Neural cell (in vitro differentiated cells): Measurements from ENCODE around the gene MRPS18A. TPM values are rescaled to one million over a fixed set of nuclear protein-coding genes. Genes with fewer than 3 reads are reported as not detected.
"Not testable (repeated sequence)": the region's sequence is repeated elsewhere in the genome, so short reads cannot be mapped to it uniquely, and the experiment has no call there.

Source experiments
- H2AFZ ChIP-seq: fragments of 200-600, 300-800 bp; sonication (generic), shearing (Covaris generic); 2 replicates; pipeline ENCODE4 v1.6.0; 2014; ENCODE audit warnings: low read depth, mild to moderate bottlenecking, antibody characterized with exemption, low read length, moderate library complexity
- H3F3A ChIP-seq: fragments of 200-600 bp; shearing (Covaris generic); 2 replicates; pipeline ENCODE4 v1.6.1; 2016; ENCODE audit warnings: mild to moderate bottlenecking, moderate library complexity, mixed read lengths, antibody characterized with exemption, low read length; ENCODE audit not compliant: insufficient read depth, poor library complexity, severe bottlenecking
- H3K27ac ChIP-seq: fragments of 200-600, 300-800 bp; sonication (generic), shearing (Covaris generic); 2 replicates; pipeline ENCODE4 v1.5.1; 2014; ENCODE audit warnings: mild to moderate bottlenecking, low read length, moderate library complexity
- H3K27me3 ChIP-seq: fragments of 300-800, 200-600 bp; sonication (generic), shearing (Covaris generic); 2 replicates; pipeline ENCODE4 v1.6.0; 2014; ENCODE audit warnings: mild to moderate bottlenecking, low read depth, low read length, moderate library complexity; ENCODE audit not compliant: insufficient read depth
- H3K36me3 ChIP-seq: fragments of 300-800, 200-600 bp; sonication (generic), shearing (Covaris generic); 2 replicates; pipeline ENCODE4 v1.5.1; 2014; ENCODE audit warnings: mild to moderate bottlenecking, antibody characterized with exemption, low read length, moderate library complexity; ENCODE audit not compliant: insufficient read depth
- H3K4me2 ChIP-seq: fragments of 300-800, 200-600 bp; sonication (generic), shearing (Covaris generic); 2 replicates; pipeline ENCODE4 v1.6.0; 2014; ENCODE audit warnings: mild to moderate bottlenecking, low read length
- H3K4me3 ChIP-seq: fragments of 300-800, 200-600 bp; sonication (generic), shearing (Covaris generic); 2 replicates; pipeline ENCODE4 v1.5.1; 2014; ENCODE audit warnings: mild to moderate bottlenecking, low read length, moderate library complexity
- H3K79me2 ChIP-seq: fragments of 200-600 bp; shearing (Covaris generic); replicated peaks from 2 replicates; pipeline ENCODE4 v1.6.0; 2014; ENCODE audit warnings: mild to moderate bottlenecking, low read length, moderate library complexity; ENCODE audit not compliant: insufficient read depth
- H3K9ac ChIP-seq: fragments of 300-800, 200-600 bp; sonication (generic), shearing (Covaris generic); 2 replicates; pipeline ENCODE4 v1.6.1; 2016; ENCODE audit warnings: mild to moderate bottlenecking, low read length, mixed read lengths
- H3K9me2 ChIP-seq: fragments of 200-600 bp; shearing (Covaris generic); 2 replicates; pipeline ENCODE4 v1.6.1; 2016; ENCODE audit warnings: mild to moderate bottlenecking, low read length, mixed read lengths; ENCODE audit not compliant: insufficient read depth
- H3K9me3 ChIP-seq: fragments of 200-600, 300-800 bp; sonication (generic), shearing (Covaris generic); 2 replicates; pipeline ENCODE4 v1.6.1; 2016; ENCODE audit warnings: mild to moderate bottlenecking, mixed run types, low read length, moderate library complexity, mixed read lengths
- H4K20me1 ChIP-seq: fragments of 200-600 bp; shearing (Covaris generic); 2 replicates; pipeline ENCODE4 v1.6.1; 2016; ENCODE audit warnings: mild to moderate bottlenecking, mixed run types; ENCODE audit not compliant: insufficient read depth
- EP300 ChIP-seq: fragments of 450-650 bp; conservative IDR thresholded peaks from 2 replicates; pipeline ENCODE4 v1.6.1; 2014; ENCODE audit warnings: antibody characterized with exemption, mild to moderate bottlenecking, moderate library complexity; ENCODE audit not compliant: poor library complexity, severe bottlenecking
- EZH2 ChIP-seq: fragments of 200-600, 300-800 bp; shearing (Covaris generic), sonication (generic); IDR thresholded peaks from 2 replicates; pipeline ENCODE4 v1.6.1; 2014; ENCODE audit warnings: antibody characterized with exemption, low read length, borderline replicate concordance, mild to moderate bottlenecking; ENCODE audit not compliant: insufficient read depth, poor library complexity, severe bottlenecking
- MXI1 ChIP-seq: fragments of 450-650 bp; conservative IDR thresholded peaks from 2 replicates; pipeline ENCODE4 v1.6.1; 2014; ENCODE audit warnings: antibody characterized with exemption, mild to moderate bottlenecking; ENCODE audit not compliant: poor library complexity, severe bottlenecking
- POLR2AphosphoS5 ChIP-seq: IDR thresholded peaks from 2 replicates; pipeline ENCODE4 v1.6.1; 2012
- RAD21 ChIP-seq: fragments of 450-650 bp; conservative IDR thresholded peaks from 2 replicates; pipeline ENCODE4 v1.6.1; 2014; ENCODE audit warnings: antibody characterized with exemption, mild to moderate bottlenecking, moderate library complexity
- SMC3 ChIP-seq: fragments of 450-650 bp; conservative IDR thresholded peaks from 2 replicates; pipeline ENCODE4 v1.6.1; 2014; ENCODE audit warnings: antibody characterized with exemption, mild to moderate bottlenecking, moderate library complexity; ENCODE audit not compliant: poor library complexity
- TAF1 ChIP-seq: IDR thresholded peaks from 2 replicates; pipeline ENCODE4 v1.6.1; 2012; ENCODE audit warnings: low read depth
- polyA plus RNA-seq: library from polyadenylated mRNA; depleted of rRNA; stranded (reverse); fragments of >200 nt; gene quantifications from 2 replicates; pipeline ENCODE4 v1.2.3, GENCODE V29; 2014
- TF ChIP-seq, protein P1 (sequence below): fragments of 450-650 bp; IDR thresholded peaks from 2 replicates; pipeline ENCODE4 v1.5.1; 2014; ENCODE audit warnings: antibody characterized with exemption, mild to moderate bottlenecking, moderate library complexity; ENCODE audit not compliant: poor library complexity, severe bottlenecking
- TF ChIP-seq, protein P2 (sequence below): IDR thresholded peaks from 2 replicates; pipeline ENCODE4 v1.6.1; 2012; ENCODE audit warnings: borderline replicate concordance

Gene MRPS18A
- polyA plus RNA-seq, 1 donor from 2014 or later, result 39.6 TPM

DNA sequence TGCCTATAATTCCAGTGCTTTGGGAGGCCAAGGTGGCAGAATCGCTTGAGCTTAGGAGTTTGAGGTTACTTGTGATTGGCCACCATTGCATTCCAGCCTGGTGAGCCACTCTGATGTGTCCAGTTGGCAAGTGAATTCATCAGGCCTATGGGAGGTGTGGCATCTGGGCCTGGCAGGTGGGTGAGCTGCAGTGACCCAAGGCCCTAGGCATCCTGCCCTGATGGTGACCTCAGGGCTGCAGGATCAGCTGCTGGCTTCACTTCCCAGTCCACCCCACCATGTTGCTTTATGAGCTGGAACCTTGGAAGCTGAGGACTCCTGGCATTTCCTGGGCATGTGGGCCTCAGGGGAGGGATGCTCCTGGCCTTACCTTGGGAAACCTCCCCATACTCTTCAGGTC lies 22.2 kb downstream of the MRPS18A start:
- H3K9me2 ChIP-seq, result no peaks in the 10 kb centered on the region

DNA sequence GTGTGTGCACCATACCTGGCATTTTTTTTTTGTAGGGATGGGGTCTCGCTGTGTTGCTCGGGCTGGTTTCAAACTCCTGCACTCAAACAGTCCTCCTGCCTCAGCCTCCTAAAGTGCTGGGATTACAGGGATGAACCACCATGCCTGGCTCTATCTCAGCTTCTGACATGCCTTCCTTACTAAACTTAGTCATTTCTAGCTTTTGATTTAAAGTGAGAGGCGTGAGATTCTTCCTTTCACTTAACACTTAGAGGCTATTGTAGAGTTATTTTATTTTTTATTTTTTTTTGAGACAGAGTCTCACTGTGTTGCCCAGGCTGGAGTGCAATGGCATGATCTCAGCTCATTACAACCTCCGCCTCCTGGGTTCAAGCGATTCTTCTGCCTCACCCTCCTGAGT lies 24.6 kb downstream of the MRPS18A start:
- not testable (repeated sequence) for H3K79me2 ChIP-seq, H3K27me3 ChIP-seq

More for the DNA sequence above, 22.2 kb downstream of the MRPS18A start:
- Histone ChIP-seq H3K9me3 (no peaks in the 10 kb centered on the region), H3K27me3 (no peaks in the 10 kb centered on the region), H3K9ac (no peak overlapping the region), H3K27ac (no peak overlapping the region), H4K20me1 (no peaks in the 10 kb centered on the region), H2AFZ (no peak overlapping the region), H3K79me2 (no peaks in the 10 kb centered on the region), H3K4me2 (no peak overlapping the region), H3F3A (no peaks in the 10 kb centered on the region), H3K36me3 (no peaks in the 10 kb centered on the region), H3K4me3 (no peak overlapping the region)
- TF ChIP-seq TAF1 (no peak), SMC3 (no peak), EP300 (no peak), MXI1 (no peak), EZH2 (no peak), POLR2AphosphoS5 (no peak), RAD21 (no peak)
- TF ChIP-seq, protein P1, sequence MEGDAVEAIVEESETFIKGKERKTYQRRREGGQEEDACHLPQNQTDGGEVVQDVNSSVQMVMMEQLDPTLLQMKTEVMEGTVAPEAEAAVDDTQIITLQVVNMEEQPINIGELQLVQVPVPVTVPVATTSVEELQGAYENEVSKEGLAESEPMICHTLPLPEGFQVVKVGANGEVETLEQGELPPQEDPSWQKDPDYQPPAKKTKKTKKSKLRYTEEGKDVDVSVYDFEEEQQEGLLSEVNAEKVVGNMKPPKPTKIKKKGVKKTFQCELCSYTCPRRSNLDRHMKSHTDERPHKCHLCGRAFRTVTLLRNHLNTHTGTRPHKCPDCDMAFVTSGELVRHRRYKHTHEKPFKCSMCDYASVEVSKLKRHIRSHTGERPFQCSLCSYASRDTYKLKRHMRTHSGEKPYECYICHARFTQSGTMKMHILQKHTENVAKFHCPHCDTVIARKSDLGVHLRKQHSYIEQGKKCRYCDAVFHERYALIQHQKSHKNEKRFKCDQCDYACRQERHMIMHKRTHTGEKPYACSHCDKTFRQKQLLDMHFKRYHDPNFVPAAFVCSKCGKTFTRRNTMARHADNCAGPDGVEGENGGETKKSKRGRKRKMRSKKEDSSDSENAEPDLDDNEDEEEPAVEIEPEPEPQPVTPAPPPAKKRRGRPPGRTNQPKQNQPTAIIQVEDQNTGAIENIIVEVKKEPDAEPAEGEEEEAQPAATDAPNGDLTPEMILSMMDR, result no peak
- TF ChIP-seq, protein P2, sequence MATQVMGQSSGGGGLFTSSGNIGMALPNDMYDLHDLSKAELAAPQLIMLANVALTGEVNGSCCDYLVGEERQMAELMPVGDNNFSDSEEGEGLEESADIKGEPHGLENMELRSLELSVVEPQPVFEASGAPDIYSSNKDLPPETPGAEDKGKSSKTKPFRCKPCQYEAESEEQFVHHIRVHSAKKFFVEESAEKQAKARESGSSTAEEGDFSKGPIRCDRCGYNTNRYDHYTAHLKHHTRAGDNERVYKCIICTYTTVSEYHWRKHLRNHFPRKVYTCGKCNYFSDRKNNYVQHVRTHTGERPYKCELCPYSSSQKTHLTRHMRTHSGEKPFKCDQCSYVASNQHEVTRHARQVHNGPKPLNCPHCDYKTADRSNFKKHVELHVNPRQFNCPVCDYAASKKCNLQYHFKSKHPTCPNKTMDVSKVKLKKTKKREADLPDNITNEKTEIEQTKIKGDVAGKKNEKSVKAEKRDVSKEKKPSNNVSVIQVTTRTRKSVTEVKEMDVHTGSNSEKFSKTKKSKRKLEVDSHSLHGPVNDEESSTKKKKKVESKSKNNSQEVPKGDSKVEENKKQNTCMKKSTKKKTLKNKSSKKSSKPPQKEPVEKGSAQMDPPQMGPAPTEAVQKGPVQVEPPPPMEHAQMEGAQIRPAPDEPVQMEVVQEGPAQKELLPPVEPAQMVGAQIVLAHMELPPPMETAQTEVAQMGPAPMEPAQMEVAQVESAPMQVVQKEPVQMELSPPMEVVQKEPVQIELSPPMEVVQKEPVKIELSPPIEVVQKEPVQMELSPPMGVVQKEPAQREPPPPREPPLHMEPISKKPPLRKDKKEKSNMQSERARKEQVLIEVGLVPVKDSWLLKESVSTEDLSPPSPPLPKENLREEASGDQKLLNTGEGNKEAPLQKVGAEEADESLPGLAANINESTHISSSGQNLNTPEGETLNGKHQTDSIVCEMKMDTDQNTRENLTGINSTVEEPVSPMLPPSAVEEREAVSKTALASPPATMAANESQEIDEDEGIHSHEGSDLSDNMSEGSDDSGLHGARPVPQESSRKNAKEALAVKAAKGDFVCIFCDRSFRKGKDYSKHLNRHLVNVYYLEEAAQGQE, result no peak

DNA sequence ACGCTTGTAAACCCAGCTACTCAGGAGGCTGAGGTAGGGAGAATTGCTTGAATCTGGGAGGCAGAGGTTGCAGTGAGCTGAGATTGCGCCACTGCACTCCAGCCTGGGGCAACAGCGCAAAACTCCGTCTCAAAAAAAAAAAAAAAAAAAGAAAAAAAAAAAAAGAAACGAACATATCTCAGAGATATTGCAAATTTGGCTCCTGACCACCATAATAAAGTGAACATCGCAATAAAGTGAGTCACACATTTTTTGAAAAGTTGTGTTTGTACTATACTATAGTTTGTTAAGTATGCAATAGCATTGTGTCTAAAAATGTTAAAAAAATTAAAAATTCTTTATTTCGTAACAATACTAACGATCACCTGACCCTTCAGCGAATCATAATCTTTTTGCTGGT lies 29.4 kb downstream of the MRPS18A start:
- TF ChIP-seq, protein P1, result no peak
- TF ChIP-seq EP300, result no peak
- no peak overlapping the region for H3K9ac ChIP-seq

More for the DNA sequence above, 24.6 kb downstream of the MRPS18A start:
- H3K27ac ChIP-seq, H3F3A ChIP-seq, H2AFZ ChIP-seq, H3K4me2 ChIP-seq, H3K4me3 ChIP-seq, H3K9ac ChIP-seq, H3K9me2 ChIP-seq, H3K9me3 ChIP-seq, H4K20me1 ChIP-seq, H3K36me3 ChIP-seq: not testable (repeated sequence)

More for the DNA sequence above, 29.4 kb downstream of the MRPS18A start:
- H4K20me1 ChIP-seq, result no peaks in the 10 kb centered on the region
- H2AFZ ChIP-seq, result no peak overlapping the region
- H3K9me2 ChIP-seq, result no peaks in the 10 kb centered on the region
- no peak overlapping the region for H3K4me2 ChIP-seq
- H3K9me3 ChIP-seq, result no peaks in the 10 kb centered on the region
- H3K27me3 ChIP-seq, result no peaks in the 10 kb centered on the region
- H3K79me2 ChIP-seq, result no peaks in the 10 kb centered on the region
- no peak overlapping the region for H3K27ac ChIP-seq
- H3K4me3 ChIP-seq, result no peak overlapping the region
- no peaks in the 10 kb centered on the region for H3F3A ChIP-seq
- H3K36me3 ChIP-seq, result peaks cover 5% of the 10 kb centered on the region
